Stimulated activated CD4-positive, alpha-beta T cell treated with anti-CD3 and anti-CD28 coated beads, Interleukin-1b, Interleukin-23, amount 100 ng/mL, for 48 hours (primary cell): ENCODE measurements around the gene SUN2.
"Not testable (repeated sequence)": the region's sequence is repeated elsewhere in the genome, so short reads cannot be mapped to it uniquely, and the experiment has no call there.

Experiments
- DNase-seq: peaks from one replicate; pipeline ENCODE4 v3.0.0-alpha.2; 2020

Gene SUN2, protein sequence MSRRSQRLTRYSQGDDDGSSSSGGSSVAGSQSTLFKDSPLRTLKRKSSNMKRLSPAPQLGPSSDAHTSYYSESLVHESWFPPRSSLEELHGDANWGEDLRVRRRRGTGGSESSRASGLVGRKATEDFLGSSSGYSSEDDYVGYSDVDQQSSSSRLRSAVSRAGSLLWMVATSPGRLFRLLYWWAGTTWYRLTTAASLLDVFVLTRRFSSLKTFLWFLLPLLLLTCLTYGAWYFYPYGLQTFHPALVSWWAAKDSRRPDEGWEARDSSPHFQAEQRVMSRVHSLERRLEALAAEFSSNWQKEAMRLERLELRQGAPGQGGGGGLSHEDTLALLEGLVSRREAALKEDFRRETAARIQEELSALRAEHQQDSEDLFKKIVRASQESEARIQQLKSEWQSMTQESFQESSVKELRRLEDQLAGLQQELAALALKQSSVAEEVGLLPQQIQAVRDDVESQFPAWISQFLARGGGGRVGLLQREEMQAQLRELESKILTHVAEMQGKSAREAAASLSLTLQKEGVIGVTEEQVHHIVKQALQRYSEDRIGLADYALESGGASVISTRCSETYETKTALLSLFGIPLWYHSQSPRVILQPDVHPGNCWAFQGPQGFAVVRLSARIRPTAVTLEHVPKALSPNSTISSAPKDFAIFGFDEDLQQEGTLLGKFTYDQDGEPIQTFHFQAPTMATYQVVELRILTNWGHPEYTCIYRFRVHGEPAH

DNA sequence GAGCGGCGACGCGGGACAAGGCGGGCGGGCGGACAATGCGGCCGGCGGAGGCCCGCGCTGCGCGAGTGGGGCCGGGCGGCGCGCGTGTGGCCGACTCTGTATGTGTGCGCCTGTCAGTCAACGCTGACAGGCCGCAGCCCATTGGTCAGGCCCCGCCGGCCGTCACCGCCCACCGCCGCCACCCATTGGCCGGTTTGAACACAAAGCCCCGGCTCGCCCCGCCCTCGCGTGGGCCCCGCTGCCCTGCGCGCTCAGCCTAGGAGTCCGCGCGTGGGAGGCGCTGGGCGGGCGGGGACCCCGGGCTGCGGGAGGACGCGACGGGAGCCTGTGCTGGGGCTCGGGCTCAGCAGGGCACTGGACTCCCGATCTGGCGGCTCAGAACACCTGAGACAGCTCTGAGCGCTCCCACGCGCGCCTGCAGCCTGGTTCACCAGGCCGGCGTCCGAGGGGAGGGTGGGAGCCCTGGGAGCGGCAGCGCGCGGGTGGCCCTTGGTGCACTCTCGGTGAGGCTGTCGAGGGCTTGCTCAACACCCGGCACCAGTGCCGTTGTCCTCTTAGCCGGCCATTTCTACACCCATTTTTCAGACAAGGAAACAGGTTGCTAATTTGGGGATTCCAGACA is at the start of gene SUN2:
TSS of gene SUN2 (minus strand) at position 88 of the 622 bp plus-strand sequence. CDS start 3,370 bp downstream, outside the sequence.
- peak; percentile 91 for DNase-seq

DNA sequence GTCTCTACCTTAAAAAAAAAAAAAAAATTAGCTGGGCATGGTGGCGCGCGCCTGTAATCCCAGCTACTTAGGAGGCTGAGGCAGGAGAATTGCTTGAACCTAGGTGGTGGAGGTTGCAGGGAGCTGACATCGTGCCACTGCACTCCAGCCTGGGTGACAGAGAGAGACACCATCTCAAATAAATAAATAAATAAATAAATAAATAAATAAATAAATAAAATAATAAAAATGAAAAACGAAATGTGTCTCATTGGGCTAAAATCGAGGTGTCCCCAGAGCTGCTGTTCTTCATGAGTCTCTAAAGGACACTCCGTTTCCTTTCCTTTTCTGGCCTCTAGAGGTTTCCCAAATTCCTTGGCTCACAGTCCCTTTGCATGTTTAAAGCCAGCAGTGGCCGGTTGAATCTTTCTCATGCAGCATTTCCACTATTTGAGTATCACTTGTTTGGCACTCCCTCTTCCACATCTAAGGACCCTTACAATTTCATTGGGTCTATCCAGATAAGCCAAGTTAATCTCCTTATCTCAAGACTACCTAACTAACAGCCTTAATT is 49.3 kb upstream of the SUN2 start:
- not testable (repeated sequence) for DNase-seq

DNA sequence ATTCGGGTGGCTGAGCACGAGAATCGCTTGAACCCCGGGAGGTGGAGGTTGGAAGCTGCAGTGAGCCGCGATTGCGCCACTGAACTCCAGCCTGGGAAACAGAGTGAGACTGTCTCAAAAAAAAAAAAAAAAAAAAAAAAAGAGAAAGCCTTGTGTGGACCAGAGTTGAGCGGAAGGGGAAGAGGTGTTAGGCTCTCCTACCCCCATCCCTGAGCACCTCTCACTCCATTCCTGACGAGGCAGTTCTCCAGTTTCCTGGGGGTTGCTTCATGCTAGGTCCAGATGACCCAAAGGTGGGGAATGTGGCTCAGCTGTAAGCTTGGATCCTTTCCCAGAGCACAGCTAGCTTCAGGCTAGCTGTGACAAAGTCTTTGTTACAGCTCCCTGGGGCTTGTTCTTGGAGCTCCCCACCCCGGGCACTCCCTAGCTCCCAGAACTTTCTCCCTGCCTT is 46.9 kb upstream of the SUN2 start:
- no peak for DNase-seq

DNA sequence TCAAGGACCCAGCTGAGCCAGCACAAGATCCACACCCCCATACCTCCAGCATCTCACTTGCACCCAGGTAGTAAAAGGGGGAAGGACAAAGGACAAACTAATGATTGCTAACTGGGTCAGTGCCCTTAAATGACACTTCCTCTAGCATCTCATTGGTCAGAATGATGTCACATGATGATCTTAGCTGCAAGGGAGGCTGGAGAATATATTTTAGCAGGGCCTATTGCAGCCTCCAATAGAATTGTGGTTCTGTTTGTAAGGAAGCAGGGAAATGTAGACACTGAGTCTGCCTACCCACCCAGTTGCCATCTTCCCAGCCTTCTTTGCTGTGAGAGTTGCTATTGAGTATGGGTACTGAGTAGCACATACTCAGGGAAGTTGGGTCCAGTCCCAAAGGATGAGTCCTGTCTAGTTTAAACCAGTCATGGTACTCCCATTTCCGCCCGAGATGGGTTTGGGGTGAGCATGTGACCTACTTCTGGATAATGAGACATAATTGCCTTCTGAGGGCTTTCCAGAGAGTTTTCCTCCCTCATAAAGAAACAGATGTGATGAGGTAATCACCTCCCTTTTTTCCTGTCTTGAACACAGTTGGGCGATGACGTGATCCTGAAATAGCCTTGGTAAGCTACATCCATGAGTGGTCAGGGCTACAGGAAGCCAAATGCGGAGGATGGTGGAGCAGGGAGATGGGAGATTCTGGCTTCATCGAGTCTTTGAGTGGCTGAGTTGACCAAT is 43.6 kb upstream of the SUN2 start:
- DNase-seq: no peak

DNA sequence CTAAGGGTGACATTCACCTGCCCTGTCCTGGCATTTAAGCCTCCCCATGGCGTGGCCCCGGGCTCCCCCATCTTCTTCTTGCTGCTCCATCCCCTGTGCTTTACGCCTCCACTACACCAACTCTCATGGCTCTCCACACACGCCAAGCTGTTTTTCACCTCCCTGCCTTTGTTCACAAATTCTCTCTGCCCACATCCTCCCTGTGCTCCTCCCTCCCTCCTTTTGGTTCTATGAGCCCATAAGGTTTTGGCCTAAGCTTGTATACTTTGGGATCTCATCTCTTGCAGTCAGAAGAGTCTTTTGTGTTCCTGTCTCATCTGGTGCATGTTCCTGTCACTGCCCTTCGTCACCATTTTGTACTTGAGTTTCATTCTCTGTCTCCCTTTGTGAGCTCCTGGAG is 42.7 kb upstream of the SUN2 start:
- DNase-seq: no peak

DNA sequence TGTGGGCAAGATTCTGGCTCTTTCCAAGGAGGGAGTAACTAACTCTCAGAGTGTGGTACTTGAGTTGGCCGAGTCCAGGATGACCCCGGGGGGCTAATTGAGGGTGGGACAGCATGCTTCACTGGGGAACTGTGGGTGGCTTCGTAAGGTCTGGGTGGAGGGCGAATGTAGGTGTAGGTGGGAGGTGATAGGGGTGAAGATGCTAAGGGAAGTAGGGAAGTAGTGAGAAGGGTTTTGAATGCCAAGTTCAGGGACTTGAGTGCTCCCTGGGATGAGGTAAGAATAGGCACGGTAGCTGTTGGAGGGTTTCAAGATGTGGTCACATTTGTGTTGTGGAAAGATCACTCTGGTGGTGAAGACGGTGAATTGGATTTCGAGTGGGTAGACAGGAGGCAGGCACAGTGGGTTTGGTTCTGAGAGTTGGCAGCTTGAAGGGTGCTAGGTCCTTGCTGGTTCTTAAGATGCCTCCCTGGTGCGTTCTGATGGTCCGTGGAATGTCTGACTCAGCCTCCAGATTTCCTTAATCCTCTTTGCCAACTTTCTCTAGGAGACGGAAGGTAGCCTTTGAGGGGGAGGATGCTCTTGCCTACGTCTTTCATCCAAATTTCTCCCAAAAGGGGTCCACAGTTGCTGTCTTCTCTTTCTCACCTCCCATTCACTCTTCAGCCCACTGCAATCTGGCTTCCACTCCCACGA is 40.6 kb upstream of the SUN2 start:
- no peak for DNase-seq

DNA sequence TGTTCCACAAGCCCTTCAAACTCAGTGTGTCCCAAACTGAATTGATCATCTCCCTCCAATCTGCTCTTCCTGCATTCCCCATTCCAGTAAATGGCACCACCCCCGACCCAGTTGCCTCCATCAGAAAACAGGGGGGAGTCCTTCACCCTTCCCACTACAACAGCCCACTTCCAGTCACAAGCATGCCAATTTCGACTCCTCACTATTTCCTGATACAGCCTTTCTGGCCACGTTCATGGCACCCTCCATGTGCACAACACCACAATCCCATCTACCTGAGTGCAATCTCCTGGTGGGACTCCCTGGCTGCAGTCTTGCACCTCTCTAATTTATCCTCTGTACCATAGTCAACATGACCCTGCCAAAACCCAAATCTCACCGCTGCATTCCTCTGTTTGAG is 39.8 kb upstream of the SUN2 start:
- DNase-seq: no peak

DNA sequence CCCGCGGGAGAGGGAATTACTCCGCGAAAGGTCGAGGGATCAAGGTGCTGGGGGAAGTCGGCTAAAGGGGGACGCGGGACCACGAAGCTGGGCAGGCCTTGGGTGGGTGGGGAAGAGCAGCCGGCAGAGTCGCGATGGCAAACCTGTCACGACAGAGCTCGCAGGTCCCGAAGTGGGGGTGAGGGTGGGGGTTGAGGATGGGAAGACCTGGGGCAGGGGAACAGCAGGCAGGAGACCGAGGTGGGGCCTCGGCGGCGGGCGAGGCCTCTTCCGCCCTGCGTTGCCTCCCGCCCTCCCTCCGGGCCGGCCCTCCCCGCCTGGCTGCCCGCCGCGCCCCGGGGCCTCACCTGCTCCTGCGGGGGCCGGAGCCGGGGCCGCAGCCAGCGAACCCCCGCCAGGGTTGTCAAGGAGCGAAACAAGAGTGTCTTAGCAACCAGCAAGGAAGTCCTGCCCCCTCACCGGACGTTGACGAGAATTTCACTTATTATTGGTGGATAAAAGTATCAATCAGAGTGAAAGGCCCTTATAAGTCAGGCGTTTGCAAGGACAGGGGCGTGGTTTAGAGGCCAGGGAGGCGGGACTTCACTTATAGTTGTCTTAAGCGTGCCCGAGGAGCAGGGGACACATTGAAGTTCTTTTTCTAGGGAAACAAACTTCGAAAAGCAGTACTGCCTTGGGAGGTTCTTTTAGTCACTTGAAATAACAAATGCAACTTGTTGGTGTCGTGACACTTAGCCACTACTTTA is 38.1 kb upstream of the SUN2 start, which contains the start of gene DNAL4:
TSS of gene DNAL4 (minus strand) at position 423 of the 746 bp plus-strand sequence. CDS start 11,412 bp downstream, outside the sequence.
- DNase-seq: peak; percentile 93

DNA sequence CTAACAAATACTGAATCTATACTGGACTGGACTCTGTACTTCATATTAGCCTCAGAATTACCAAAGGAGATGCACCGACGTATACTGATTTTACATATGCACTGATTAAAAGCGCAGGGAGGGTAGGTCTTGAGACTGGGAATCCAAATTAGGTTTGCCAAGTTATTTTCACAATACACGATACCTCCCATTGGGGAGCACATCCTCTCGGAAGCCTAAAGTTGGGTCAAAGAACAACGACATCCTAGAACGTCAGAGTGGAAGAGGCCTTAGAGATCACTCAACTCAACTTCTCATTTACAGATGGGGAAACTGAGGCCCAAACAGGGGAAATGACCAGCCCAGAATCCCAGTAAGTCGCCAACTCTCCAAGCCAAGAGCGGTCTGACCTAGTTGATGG is 37.5 kb upstream of the SUN2 start:
- DNase-seq: no peak

DNA sequence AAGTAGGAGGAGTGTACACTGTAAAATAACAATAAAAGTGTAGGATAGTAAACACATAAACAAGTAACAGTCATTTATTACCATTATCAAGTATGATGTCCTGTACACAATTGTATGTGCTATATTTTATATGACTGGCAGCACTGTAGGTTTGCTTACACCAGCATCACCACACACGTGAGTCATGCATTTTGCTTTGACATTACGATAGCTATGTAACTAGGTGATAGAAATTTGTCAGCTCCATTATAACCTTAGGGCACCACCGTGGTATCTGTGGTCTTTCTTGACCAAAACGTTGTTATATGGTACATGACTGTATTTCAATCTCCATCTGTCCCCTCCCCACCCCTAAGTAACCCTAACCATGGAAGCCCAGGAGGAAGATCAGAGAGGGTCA is 37.0 kb upstream of the SUN2 start:
- DNase-seq: peak; percentile 43

DNA sequence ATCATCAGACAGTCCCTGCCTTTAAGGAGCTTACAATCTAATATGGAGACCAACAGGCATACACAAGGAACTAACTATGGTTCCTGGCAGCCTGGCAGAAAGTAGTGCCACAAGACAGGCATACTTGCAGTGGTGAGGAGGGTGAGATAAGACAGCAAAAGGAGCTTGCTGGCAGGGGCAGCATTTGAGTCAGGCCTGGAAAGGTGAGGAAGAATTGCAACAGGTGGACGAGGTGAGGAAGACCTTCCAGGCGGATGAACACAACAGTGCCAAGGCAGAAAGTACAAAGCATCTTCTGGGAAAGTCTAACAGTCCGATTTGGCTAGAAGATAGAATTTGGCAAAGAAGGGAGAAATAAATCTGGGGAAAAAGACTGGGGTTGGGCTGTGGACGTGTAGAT is 33.8 kb upstream of the SUN2 start:
- DNase-seq: no peak

DNA sequence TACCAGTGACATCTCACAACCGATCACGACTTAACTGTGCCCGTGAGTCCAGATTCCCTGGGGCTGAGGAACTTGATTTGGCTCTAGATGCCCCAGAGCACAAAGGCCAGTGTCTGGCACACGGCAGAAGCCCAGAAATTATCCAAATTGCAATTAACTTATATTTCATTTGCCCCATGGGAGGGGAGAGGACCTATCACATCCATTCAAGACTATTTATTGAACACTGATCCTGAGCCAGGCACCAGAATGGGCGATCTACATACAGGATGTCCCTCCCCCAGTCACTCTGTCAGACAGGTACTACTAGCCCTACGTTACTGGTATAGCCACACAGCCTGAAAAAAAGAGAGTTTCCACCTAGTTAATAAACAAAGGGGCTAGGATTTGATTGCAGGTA is 33.0 kb upstream of the SUN2 start:
- DNase-seq: no peak

DNA sequence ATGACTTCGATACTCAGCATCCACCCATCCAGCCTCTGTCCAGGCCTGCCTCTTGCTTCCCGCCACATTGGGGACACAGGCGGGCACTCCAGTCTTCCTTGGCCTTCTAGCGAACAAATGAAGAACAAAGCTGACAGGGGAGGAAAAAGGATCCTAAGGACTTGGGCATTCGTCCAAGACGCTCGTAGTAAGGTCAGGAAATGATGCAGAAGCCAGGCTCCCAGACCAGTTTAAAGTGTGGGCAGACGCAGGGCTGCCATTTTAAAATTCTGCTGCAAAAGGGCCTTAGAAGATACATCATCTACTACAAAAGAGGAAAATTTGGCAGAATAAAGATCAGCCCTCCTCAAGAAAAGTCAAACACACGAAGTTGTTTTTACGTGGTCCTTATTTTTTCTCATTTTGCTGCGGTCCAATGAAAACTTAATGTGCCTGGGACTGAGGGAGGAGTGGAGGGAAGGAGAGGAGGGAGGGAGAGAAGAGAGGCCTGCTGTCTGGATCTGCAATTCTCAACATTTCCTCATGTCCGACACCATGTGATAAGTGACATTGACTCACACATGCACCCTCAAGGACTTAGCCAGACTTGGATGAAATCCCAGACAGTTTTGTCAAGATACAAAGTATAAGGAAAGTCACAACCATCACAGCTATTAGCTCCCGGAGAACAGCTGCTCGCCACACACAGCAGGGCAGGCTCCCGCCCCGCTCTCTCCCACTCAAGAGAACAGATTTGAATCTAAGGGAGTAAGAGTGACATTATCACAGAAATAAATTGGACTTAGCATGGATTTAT is 32.4 kb upstream of the SUN2 start:
- DNase-seq: no peak

DNA sequence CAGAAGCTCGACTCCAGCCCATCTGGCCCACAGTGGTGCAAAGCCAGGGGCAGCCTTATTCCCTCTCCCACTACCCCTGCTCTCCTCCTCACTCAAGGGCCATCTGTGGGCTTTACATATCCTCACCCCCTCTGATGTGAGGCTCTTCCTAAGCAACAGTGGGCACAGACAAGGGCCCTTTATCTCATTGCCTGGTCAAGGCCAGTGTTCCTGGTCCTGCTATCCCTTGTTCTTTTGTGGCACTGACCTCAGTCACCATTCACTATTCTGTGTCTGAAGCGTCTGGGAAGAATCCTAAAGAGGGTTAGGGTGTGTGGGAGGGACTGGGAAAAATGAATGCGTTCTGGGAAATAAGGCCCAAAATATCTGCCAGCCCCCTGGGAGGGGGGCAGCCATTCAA is 30.8 kb upstream of the SUN2 start:
- no peak for DNase-seq

DNA sequence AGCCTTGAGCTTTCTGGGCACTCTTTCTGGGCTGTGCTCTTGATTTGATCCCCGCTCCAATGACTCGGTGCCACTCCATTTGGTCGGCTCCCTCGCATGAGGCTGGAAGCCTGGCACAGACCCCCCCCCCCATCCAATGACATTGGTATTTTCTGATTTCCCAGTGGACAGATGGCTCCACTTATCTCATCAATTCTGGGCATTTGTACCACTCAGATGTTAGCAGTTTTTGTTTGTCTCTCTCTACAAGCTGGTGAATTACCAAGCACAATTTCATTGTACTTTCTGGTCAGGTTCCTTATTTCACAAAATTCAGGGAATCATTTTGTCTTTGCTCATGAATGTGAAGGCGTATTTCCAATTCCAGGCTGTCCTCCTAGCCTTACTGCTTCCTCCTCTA is 29.1 kb upstream of the SUN2 start:
- no peak for DNase-seq

DNA sequence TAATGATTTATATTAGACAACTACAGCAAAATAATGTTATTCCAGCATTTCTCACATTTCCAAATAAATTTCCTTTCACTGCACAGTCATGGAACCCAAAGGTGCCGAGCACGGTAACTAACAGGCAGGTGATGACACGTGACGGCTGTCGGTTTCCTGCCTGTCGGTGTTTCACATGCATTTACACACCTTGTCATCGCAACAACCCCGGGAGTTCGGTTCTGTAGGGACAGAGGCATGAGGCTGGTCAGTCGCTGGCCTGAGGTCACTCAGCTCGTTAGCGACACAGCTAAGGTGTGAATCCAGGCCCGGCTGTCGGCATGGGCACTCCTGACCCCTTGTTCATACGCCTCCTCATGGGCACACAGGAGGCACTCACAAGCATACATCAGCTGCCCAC is 28.2 kb upstream of the SUN2 start:
- DNase-seq: no peak

DNA sequence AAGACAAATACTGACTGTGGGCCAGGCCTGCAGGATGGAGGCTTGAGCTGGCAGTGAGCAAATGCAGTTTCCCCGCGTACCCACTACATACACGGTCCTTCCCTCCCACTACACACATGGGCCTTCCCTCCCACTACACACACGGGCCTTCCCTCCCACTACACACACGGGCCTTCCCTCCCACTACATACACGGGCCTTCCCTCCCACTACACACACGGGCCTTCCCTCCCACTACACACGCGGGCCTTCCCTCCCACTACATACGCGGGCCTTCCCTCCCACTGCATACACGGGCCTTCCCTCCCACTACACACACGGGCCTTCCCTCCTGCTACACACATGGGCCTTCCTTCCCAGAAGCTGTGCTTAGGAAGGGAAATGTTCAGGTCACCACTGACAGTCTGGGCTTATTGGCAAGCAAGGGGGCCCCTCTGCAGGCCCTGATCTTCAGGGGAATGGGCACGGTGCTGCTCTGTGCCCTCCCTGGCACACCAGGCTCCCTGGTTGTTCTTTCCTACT is 27.4 kb upstream of the SUN2 start:
- no peak for DNase-seq

DNA sequence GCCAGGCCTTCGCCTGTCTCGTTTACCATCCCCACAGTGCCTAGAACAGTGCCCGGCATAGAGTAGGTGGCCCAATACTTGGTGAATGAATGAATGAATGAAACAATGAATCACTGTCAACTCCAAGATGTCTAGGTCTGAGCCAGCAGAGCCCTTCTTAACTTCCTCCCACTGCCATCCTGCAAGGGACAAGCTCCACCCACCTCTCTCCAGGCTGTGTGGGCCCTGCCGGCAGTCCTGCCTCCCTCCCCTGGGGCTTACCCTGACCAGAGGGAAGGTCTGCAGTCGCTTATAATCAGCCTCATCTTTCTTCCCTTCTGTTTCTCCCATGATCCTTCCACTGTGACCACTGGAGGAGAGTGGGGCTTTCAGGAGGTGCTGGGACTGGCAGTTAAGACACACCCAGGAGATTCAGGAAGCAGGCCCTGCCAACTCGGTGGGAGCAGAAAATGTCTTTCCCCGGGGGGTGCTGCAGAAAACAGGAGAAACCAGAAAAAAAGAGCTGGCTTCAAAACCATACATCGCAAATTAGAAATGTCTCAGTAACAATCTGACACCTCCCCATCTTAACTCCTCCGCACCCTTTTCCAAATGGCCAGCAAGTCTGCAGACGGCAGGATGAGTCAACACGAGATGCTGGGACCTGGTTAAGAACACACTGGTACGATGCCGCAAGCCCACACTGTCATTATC is 26.8 kb upstream of the SUN2 start:
- no peak for DNase-seq

DNA sequence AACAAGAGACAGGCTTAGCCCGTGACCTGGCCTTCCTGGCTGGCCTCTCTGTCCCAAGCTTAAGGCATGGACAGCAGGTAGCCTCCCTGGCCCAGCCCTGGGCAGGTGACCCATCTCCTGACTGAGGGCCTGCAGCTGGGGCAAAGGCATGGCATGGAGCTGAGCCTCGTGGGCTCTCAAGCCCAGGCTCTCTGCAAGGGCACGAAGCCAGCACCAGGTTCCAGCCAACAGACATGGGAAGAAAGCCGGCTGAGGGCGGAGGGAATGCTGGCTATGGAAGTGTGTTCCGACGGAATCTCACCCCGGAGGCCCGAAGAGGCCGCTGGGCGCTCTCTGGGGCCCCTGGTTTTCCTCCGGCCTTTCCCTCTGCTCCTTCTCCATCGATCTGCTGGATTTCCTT is 25.2 kb upstream of the SUN2 start:
- no peak for DNase-seq
